ENCODE results near the gene C20orf96.
"Not testable (repeated sequence)": the region's sequence is repeated elsewhere in the genome, so short reads cannot be mapped to it uniquely, and the experiment has no call there.

The C20orf96 gene

DNA sequence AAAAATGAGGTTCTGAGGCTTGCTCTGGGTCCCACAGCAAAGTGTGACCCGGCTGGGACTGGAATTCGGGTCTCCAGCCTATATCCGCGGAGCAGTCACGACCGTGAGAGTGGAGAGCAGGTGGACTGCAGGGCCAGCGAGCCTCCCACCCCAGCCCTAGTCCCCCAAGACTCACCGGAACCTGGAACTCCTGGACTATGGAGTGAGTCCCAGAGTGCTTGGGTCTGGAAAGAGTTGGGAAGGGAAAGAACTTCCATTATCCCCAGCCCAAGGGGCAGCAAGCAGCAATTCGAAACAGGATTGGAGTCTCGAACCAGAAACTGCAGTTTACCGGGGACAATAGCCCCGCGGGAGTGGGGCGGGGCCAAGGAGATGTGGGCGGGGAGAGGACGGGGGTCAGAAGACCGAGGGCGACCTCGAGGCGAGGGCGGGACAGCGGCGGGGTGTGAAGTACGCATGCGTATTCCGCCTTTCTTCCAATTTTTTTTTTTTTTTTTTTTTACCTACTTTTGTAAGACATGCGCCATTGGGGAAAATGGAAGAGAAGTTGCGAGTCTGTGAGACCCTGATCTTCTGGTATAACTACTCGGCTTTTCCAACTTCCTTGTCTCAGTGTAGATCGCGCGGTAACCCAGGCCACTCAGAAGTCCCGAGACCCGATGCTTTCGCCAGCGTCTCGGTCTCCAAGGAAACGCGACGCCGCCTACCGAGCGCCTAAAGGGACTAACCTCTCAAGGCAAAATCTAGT lies at the start of gene C20orf96:
Gene C20orf96 (minus strand): TSS at position 667 of the 748 bp plus-strand sequence. CDS start 140 bp downstream, at position 527.
- peak; percentile 83 for DNase-seq (ENCODE audit: low read depth)

- not testable (repeated sequence) for DNase-seq (ENCODE audit: low read depth)
Measured at GRCh38 chr20:336040-336439, 45.5 kb upstream of the C20orf96 start.

- no peak for DNase-seq (ENCODE audit: low read depth)
Measured at GRCh38 chr20:334578-334977, 44.0 kb upstream of the C20orf96 start.

GRCh38 chr20:330233-331149 lies 39.9 kb upstream of the C20orf96 start:
- DNase-seq (ENCODE audit: low read depth), result peak; percentile 59

DNA sequence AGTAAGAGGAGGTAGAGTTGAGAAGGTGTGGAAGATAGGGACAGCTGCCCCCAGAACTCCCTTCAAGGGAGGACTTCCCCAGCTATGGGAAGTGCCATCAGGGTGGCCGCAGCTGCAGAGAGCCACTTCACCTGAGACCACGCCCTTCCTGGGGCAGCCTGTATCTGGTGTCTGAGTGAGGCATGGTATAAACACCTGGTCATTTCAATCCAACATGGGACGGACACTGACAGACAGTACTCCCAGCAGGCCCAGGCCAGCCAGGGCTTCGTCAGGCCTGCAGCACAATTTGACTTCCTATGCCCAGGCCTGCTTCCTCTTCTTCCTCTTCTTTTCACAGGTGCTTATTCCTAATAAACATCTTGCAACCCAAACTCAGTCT lies 39.3 kb upstream of the C20orf96 start:
- no peak for DNase-seq (ENCODE audit: low read depth)

DNA sequence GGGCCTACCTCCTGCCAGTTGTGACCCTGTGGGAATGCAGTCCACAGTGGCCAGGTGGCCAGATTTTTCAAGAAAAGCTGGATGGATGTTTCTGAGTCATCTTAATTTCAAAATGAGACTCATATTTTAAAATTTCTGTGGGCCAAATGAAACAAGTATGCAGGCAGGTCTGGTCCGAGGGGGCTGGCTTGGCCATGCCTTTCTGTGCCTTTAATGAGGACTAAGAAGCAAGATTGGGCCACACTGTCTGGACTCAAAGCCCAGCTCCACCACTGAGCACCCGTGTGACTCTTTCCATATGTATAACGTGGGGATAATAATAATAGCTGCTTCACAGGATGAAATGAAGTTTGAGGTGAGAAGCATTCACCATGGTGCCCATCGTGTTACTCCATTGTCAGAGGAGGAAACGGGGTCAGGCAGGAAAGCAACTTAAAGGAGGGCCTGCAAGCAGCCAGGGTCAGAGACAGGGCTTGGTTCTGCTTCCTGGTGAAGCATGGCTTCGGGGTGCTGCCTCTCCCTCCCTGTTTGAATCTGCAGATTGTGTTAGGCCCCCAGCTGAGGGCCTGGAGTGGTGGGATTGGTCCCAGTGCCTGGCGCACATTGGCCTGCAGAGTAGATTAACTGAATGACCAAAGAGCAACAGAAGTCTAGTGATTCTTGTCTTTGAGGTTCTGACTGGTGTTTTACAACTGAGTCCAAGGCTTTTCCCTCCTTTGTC lies 38.6 kb upstream of the C20orf96 start:
- DNase-seq (ENCODE audit: low read depth), result no peak

DNA sequence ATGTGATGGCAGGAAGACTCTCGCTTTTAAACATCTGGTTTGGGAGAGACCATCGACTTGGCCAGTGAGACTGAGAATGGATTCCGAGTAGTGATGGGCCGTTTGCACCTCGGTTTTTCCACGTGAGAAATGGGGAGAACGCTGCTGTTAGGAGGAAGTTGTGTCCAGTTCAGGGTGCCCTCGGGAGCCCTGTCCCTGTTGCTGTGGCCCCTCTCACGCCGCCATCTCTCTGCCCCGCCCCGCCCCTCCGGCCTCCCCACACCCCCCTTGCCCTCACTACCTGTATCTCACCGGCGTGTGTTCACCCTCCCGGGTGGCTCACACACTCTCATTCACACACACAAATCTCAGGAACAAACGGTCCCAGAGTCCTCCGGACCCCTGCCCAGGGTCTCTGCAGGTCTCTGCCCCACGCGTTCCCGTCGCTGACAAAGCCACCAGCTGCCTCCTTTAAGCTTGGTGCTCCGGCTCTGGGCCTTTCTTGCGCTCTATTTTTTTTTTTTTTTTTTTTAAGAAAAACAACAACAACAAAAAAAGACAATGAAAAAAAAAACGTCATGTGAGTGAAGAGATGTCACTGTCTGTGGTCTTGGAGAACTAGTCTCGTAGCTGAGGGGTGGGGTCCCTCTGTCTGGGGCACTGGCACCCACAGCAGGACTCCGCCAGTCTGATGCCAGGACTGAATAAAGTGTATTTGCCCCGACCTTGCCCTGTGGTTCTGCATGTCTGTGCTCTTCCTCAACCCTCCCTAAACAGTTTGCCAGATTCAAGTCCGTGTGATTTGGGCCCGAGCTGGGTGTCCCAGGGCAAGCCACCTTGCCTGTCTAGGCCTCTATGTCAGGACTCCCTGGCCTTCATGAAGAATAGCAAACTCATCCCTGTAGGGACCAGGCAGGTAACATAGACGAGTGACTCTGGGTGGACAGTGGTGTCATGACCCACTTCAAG lies 37.8 kb upstream of the C20orf96 start:
- no peak for DNase-seq (ENCODE audit: low read depth)

- no peak for DNase-seq (ENCODE audit: low read depth)
Measured at GRCh38 chr20:327186-328026, 36.9 kb upstream of the C20orf96 start.

DNA sequence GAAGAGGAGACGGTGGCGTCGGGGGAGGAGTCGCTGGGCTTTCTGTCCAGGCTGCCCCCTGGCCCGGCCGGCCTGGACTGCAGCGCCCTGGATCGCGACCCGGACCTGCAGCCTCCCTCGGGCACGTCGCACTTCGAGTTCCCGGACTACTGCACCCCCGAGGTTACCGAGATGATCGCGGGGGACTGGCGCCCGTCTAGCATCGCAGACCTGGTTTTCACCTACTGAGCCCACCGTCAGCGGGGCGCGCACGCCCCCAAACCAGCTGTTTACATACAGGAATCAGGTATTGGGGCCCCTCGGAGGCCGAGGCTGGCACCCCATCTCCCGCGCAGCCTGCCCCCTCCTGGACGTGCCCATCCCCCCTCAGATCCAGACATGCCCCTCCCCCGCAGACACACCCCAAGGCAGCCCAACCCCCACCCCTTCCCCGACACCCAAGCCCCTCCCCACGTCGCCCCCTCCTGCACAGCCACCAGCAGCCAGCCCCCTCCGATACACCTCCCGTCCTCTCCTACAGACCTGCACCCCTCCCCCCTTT lies 36.2 kb upstream of the C20orf96 start:
- DNase-seq (ENCODE audit: low read depth), result peak; percentile 52

GRCh38 chr20:325889-326644 lies 35.5 kb upstream of the C20orf96 start:
- DNase-seq (ENCODE audit: low read depth), result no peak

DNA sequence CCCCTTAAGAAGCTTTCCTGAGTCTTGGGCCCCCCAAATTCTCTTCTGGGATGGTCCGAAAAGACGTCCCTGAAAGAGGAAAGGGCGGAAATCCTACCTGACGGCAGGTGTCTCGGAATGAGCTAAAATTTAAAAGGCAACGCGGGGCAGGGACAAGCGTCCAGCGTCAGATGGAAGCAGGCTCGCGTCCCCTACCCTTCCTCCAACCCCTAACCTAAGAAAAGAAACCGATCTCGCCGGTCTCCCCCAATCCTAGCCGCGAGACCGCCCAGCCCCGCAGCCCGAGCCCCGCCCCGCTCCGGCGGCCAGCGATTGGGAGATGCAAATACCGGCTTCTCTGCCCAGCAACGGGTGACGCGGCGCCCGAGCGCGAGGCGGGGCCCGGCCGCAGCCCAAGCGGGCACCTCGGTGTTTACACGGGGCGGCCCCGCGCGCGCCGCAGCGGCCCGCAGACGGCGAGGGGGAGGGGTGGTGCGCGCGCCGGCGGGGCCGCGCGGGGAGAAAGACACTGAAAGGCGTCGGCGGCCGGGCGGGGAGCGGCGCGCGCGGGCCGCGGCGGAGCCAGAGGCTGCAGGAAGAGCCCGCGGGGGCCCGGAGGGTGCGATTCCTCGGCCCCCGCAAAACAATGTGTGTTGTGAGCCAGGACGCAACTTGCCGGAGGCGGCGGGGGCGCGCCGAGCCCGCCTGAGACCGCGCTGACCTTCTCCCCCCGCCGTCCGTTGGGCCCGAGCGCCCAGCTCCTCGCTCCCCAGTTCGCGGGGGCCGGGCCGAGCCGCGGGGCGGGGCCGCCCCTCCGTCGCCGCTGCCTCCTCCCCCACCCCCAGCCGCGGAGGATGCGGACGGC lies 34.7 kb upstream of the C20orf96 start, which contains the start of gene SOX12:
Gene SOX12 (plus strand): TSS at position 508 of the 844 bp plus-strand sequence. CDS start 373 bp downstream, outside the sequence.
- peak; percentile 94 for DNase-seq (ENCODE audit: low read depth)

DNA sequence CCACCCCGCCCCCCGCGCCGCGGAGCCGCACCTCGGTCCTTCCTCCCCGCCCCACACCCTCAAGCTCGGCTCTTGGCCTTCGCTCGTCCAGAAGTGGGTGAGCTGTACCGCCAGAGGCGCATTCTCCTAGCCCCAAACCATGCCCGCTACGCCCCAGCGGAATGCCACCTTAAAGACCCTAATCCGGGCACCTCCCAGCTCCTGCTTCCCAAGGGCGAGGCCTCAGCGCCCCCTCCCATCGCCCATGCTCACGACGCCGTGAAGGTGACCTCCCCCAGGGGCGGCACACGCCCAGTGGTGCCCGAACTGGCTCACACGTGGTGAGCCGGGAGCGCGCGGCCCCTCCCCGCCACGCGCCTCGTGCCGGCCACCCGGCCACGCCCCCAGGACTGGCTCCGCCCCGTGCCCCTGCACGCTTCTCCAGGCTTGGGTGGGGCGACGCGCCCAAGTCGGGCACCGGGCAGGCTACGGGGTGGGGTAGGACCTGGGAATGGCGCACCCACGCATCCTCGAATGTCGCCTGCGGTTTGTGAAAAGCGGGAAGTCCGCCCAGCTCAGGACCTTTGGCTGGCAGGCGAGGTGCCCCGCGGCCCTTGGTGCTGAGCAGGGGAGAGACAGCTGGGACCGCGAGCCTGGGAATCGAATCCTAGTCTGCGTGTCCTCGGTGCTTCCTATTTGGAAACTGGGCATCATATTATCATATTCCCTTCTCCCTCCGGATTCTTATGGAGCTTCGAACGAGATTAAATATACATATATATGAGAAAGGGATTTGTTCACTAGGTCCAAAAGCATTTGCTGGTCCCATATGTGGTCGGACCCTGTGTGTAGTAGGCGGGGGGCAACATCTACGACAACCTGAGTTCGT lies 33.9 kb upstream of the C20orf96 start:
- peak; percentile 86 for DNase-seq (ENCODE audit: low read depth)

GRCh38 chr20:316316-317068 lies 25.9 kb upstream of the C20orf96 start:
- no peak for DNase-seq (ENCODE audit: low read depth)

GRCh38 chr20:313948-314347 lies 23.4 kb upstream of the C20orf96 start:
- no peak for DNase-seq (ENCODE audit: low read depth)

DNA sequence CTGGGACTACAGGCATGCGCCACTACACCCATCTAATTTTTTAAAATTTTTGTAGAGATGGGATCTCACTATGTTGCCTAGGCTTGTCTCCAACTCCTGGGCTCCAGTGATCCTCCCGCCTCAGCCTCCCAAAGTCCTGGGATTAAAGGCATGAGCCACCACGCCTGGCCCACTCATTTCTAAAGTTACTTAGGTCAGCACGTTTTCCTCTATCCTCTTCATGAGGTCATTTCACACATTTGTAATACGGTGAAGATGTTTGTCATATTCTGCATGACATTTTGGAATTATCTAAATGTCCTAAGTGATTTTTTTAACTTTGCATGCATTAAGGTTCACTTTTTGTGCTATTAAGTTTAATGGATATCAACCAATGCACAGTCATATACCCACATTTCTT lies 22.9 kb upstream of the C20orf96 start:
- DNase-seq (ENCODE audit: low read depth), result no peak

GRCh38 chr20:312866-313265 lies 22.3 kb upstream of the C20orf96 start:
- DNase-seq (ENCODE audit: low read depth), result no peak

Data from activated T-cell treated with anti-CD3 and anti-CD28 coated beads for 24 hours (primary cell).